GM10248 (cell line): ENCODE measurements around the gene ADAP1.

Experiments
- CTCF ChIA-PET: fragments of 300-600 bp; sonication (Branson Sonifier 250); formaldehyde crosslinking; extraction: SDS; loops from one replicate; lab custom pipeline; 2021; ENCODE audit warnings: antibody characterized with exemption; lab: Yijun Ruan, JAX
- POLR2A ChIA-PET: fragments of 350-650 bp; sonication (Branson Sonifier 250); formaldehyde crosslinking; extraction: SDS; loops from one replicate; lab custom pipeline; 2020; ENCODE audit warnings: antibody characterized with exemption; lab: Yijun Ruan, JAX
- DNase-seq: peaks from one replicate; pipeline ENCODE4 v3.0.0; 2012; ENCODE audit errors: extremely low spot score
- TF ChIP-seq, protein P1 (sequence below): IDR thresholded peaks from 2 replicates; pipeline ENCODE4 v1.5.1; 2012; ENCODE audit warnings: mild to moderate bottlenecking, low read depth; ENCODE audit errors: extremely low read depth, missing control alignments, control extremely low read depth

The ADAP1 gene

DNA sequence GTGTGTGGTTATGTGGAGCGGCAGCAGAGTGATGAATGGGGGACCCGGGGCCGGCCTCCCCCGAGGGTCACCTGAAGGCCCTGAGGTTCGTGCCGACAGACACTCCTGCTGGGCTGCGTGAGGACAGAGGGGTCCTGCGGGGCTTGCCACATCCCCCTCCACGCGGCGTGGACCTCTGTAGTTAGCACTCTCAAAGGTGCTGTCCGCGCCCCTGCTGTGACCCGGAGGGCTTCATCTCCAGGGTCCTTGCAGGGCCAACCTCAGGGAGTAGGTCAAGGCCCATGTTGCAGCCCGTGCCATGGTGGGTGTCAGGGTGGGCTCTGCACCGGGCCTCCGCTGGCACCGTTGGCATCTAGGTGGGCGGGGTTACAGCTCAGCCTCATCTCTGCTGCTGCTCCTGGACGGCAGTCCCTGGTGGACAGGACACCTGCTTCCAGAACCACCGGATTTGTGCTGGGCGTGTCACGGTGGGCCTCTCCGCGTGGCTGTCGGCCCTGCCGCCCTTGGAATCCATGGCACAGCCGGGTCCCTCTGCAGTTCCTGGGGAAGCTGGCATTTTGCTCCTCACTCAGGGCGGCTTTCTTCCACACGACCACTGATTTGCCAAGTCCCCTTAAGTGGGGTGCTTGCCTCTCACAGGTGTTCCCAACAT, 97.9 kb downstream of the ADAP1 start:
- ChIA-PET CTCF (interaction anchor here (2.3 kb wide), 1 partner anchor 17 kb away, joined by 11 read pairs; no protein-coding TSS in a partner anchor), POLR2A (no interaction called here)
- DNase-seq, result no peak
- TF ChIP-seq, protein P1, sequence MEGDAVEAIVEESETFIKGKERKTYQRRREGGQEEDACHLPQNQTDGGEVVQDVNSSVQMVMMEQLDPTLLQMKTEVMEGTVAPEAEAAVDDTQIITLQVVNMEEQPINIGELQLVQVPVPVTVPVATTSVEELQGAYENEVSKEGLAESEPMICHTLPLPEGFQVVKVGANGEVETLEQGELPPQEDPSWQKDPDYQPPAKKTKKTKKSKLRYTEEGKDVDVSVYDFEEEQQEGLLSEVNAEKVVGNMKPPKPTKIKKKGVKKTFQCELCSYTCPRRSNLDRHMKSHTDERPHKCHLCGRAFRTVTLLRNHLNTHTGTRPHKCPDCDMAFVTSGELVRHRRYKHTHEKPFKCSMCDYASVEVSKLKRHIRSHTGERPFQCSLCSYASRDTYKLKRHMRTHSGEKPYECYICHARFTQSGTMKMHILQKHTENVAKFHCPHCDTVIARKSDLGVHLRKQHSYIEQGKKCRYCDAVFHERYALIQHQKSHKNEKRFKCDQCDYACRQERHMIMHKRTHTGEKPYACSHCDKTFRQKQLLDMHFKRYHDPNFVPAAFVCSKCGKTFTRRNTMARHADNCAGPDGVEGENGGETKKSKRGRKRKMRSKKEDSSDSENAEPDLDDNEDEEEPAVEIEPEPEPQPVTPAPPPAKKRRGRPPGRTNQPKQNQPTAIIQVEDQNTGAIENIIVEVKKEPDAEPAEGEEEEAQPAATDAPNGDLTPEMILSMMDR, result no peak

DNA sequence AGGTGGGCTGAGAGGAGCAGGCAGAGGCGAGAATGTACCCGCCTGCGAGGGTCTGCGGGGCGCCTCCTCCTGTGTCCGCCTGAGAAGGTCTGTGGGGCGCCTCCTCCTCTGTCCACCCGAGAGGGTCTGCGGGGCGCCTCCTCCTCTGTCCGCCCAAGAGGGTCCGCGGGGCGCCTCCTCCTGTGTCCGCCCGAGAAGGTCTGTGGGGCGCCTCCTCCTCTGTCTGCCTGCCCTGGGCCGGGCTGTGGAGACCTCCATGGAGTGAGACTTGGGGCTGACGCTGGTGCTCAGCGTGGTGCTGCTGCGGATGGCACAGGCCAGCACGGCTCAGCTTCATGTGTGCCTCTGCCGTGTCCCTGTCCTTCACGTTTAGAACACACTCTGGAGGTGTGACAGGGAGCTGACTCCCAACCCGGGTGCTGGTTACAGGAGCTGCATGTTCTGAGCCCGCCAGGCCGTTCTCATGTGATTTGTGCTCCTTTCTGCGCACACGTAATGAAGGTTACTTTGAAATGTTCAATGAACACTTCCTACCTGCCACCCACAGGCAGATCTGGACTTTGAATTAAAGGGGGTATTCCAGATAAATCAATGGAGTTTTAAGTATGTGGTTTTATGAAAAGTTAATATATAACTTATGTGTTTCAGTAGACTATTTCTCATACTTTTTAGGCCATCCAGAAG, 98.7 kb downstream of the ADAP1 start:
- TF ChIP-seq, protein P1, result no peak
- POLR2A ChIA-PET, result no interaction called here
- no peak for DNase-seq
- CTCF ChIA-PET, result interaction anchor here (0.7 kb wide), 1 partner anchor 68 kb away, joined by 3 read pairs; no protein-coding TSS in a partner anchor

DNA sequence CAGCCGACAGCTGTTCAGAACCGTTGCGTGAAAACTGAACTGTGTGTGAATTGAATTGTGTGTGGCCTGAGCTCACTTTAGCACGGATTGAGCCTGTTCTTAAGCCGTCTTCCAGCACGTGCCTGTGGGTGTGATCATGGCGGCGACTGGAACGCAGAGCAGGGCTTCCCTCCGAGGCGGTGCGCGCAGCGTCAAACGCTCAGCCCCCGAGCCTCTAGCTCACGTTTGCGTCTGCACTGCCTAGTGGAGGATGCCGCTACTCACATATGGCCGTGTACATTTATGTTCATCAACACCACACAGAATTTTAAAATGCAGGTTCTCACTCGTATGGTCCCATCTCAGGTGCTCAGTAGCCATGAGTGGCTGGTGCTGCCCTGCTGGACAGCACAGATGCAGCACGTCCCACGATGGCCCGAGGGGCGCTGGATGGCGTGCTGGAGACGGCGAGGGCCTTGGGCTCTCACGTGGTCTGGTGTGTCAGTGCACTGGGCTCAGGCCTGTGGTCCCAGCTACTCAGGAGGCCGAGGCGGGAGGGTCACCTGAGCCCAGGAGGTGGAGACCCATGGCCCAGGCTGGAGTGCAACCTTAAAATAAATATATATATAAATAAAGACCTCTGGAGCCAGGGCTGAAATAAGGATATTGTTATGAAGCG, 100.2 kb downstream of the ADAP1 start:
- DNase-seq, result no peak
- POLR2A ChIA-PET, result no interaction called here
- CTCF ChIA-PET, result no interaction called here
- TF ChIP-seq, protein P1, result no peak

- CTCF ChIA-PET, result interaction anchor here (1.8 to 2.2 kb wide), 2 partner anchors 10 to 20 kb away, joined by 4 to 8 read pairs; no protein-coding TSS in a partner anchor
- no peak for DNase-seq
- TF ChIP-seq, protein P1, result no peak
- POLR2A ChIA-PET, result no interaction called here
Observed at GRCh38 chr7:853366-854117, 100.9 kb downstream of the ADAP1 start.

DNA sequence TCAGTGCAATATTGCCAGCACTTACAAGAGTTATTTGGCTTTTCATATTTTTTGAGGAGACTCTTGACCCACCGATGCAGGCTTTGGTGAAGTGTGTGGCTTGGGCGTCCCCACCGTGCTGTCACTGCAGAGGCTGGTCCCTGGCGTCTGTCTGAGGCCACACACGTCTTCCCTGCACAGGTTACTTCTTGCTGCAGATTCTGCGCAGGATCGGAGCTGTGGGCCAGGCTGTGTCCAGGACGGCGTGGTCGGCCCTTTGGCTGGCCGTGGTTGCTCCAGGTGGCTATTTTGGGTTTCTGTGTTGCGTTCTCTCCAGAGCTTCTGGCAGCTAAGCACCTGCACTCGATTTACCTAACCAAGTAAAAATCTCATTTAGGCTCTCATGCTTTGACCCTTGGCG, 103.3 kb downstream of the ADAP1 start:
- CTCF ChIA-PET, result interaction anchor here (2.2 kb wide), 1 partner anchor 22 kb away, joined by 8 read pairs; no protein-coding TSS in a partner anchor
- DNase-seq, result no peak
- POLR2A ChIA-PET, result no interaction called here
- TF ChIP-seq, protein P1, result no peak

GRCh38 chr7:849781-850180, 104.7 kb downstream of the ADAP1 start:
- TF ChIP-seq, protein P1, result no peak
- ChIA-PET POLR2A (no interaction called here), CTCF (no interaction called here)
- DNase-seq, result no peak
